ENCODE results near the gene TBX19. TPM values are rescaled to one million over a fixed set of nuclear protein-coding genes. Genes with fewer than 3 reads are reported as not detected.

The TBX19 gene
- total and polyA plus RNA-seq, 8 donors: 1.8 to 8.2 (median 5.1) TPM

DNA sequence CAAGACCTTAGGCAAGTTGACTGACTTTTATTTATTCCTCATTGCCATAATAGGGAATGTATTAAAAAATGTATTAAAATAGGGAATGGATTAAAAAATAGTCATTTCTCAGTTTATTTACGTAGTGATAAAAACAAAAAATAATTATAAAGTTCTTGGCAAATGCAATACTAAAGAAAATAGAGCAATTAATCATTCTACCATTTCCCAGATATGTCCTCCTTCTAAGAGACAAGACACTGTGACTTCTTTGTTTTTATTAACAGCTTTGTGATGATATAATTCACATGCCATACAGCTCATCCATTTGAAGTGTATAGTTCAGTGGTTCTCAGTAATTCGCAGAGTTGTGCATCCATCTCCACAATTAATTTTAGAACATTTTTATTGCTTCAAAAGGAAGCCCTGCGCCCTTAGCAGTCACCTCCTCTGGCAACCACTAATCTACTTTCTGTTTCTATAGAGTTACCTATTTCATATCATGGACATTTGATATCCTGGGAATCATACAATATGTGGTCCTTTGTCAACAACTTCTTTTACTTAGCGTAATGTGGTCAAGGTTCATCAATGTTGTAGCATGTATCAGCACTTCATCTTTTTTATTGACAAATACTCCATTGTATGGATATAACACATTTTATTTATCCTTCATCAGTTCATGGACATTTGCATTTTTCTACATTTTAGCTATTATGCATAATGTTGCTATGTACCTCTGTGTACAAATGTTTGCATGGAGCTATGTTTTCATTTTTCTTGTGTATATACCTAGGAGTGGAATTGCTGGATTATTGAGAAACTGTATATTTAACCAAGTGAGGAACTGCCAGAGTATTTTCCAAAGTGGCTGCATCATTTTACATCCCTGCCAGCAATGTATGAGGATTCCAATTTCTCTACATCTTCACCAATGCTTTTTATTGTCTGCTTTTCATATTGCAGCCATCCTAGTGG lies 5.6 kb downstream of the TBX19 start:
- intact Hi-C loops (cut with DNase I): no loop called here
- H3K4me3 ChIP-seq: no peak overlapping the region
- TF ChIP-seq, protein P1, sequence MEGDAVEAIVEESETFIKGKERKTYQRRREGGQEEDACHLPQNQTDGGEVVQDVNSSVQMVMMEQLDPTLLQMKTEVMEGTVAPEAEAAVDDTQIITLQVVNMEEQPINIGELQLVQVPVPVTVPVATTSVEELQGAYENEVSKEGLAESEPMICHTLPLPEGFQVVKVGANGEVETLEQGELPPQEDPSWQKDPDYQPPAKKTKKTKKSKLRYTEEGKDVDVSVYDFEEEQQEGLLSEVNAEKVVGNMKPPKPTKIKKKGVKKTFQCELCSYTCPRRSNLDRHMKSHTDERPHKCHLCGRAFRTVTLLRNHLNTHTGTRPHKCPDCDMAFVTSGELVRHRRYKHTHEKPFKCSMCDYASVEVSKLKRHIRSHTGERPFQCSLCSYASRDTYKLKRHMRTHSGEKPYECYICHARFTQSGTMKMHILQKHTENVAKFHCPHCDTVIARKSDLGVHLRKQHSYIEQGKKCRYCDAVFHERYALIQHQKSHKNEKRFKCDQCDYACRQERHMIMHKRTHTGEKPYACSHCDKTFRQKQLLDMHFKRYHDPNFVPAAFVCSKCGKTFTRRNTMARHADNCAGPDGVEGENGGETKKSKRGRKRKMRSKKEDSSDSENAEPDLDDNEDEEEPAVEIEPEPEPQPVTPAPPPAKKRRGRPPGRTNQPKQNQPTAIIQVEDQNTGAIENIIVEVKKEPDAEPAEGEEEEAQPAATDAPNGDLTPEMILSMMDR (IDR thresholded peaks at IDR 0.05): no peak
- DNase-seq (no peak), ATAC-seq (no peak)
- H3K9me3 ChIP-seq: no peaks in the 10 kb centered on the region
- H3K36me3 ChIP-seq: no peaks in the 10 kb centered on the region
- H3K27ac ChIP-seq: no peak overlapping the region
- no peaks in the 10 kb centered on the region for H3K4me1 ChIP-seq
- no peaks in the 10 kb centered on the region for H3K27me3 ChIP-seq

- intact Hi-C loops (cut with DNase I): no loop called here
- DNase-seq (no peak), ATAC-seq (no peak)
- Histone ChIP-seq H3K36me3 (no peaks in the 10 kb centered on the region), H3K4me3 (no peak overlapping the region), H3K4me1 (no peaks in the 10 kb centered on the region), H3K27me3 (no peaks in the 10 kb centered on the region), H3K9me3 (no peaks in the 10 kb centered on the region), H3K27ac (no peak overlapping the region)
- TF ChIP-seq, protein P1 (IDR thresholded peaks at IDR 0.05): no peak
Measured at GRCh38 chr1:168287237-168287664, 6.6 kb downstream of the TBX19 start.

DNA sequence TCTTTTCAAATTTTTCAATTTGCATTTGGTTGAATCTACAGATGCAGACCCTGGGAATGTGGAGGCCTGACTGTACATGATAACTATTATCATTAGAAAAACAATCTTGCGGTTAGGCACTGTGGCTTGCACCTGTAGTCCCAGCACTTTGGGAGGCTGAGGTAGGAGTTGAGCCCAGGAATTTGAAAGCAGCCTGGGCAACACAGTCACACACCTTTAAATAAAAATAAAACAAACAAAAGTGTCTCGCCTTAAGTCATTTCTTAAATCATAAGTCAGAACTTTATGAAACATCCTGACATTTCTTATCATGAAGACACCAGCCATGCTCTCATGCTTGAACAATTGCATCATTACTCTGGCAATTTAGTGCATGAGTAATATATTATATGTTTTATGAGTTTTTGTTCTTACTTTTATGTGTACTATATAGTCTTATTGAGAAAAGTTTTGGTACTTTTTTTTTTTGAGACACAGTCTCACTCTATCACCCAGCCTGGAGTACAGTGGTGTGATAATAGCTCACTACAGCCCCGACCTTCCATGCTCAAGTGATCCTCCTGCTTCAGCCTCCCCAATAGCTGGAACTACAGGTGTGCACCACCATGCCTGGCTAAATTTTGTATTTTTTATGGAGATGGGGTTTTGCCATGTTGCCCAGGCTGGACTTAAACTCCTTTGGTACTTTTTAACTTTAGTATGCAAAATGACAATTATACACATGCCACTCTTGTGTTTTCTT lies 7.8 kb downstream of the TBX19 start:
- ATAC-seq (no peak), DNase-seq (no peak)
- Histone ChIP-seq H3K4me1 (no peaks in the 10 kb centered on the region), H3K27ac (no peak overlapping the region), H3K36me3 (no peaks in the 10 kb centered on the region), H3K27me3 (no peaks in the 10 kb centered on the region), H3K4me3 (no peak overlapping the region), H3K9me3 (no peaks in the 10 kb centered on the region)
- intact Hi-C loops (cut with DNase I): no loop called here
- TF ChIP-seq, protein P1 (IDR thresholded peaks at IDR 0.05): no peak

GRCh38 chr1:168291222-168291837 lies 10.7 kb downstream of the TBX19 start:
- ATAC-seq: no peak
- no peak for DNase-seq

More at GRCh38 chr1:168291222-168291837, 10.7 kb downstream of the TBX19 start:
- Histone ChIP-seq H3K27me3 (no peaks in the 10 kb centered on the region), H3K4me3 (no peak overlapping the region), H3K9me3 (no peaks in the 10 kb centered on the region), H3K4me1 (no peaks in the 10 kb centered on the region), H3K36me3 (no peaks in the 10 kb centered on the region), H3K27ac (no peak overlapping the region)
- intact Hi-C loops (cut with DNase I): no loop called here
- TF ChIP-seq, protein P1 (IDR thresholded peaks at IDR 0.05): no peak

Measured in left lung (tissue), 10 donors.